Cardiac muscle cell (in vitro differentiated cells and primary cell): ENCODE results near the gene ERICH6. TPM values are rescaled to one million over a fixed set of nuclear protein-coding genes. Genes with fewer than 3 reads are reported as not detected.
A peak's percentile ranks its signal among the peaks of the same experiment; 100 is the strongest.

Experiments used
- DNase-seq, 2 donors: peaks; one replicate each; pipeline versions ENCODE4 v3.0.0 to v3.0.0-alpha.2; 2010 to 2017; ENCODE audit warnings: low read depth in 1 of 2, low spot score in 1 of 2
- H3K27ac ChIP-seq: fragments of 200-600 bp; sonication (generic); 2 replicates; pipeline ENCODE4 v1.5.1; 2016
- H3K27me3 ChIP-seq: fragments of 200-600 bp; sonication (generic); 2 replicates; pipeline ENCODE4 v1.6.0; 2016; ENCODE audit warnings: control low read depth
- H3K36me3 ChIP-seq: fragments of 200-600 bp; sonication (generic); 2 replicates; pipeline ENCODE4 v1.5.1; 2016; ENCODE audit warnings: control low read depth
- H3K4me1 ChIP-seq: fragments of 200-600 bp; sonication (generic); 2 replicates; pipeline ENCODE4 v1.8.1; 2017; ENCODE audit warnings: low read depth, mild to moderate bottlenecking, mixed run types
- H3K4me3 ChIP-seq: fragments of 200-600 bp; sonication (generic); 2 replicates; pipeline ENCODE4 v1.5.1; 2016; ENCODE audit warnings: mild to moderate bottlenecking
- H3K9me3 ChIP-seq: fragments of 200-600 bp; sonication (generic); 2 replicates; pipeline ENCODE4 v1.5.1; 2017; ENCODE audit warnings: low read depth, mild to moderate bottlenecking, control low read depth
- CTCF ChIP-seq: IDR thresholded peaks from 2 replicates; pipeline ENCODE4 v1.5.1; 2012; ENCODE audit warnings: low read depth, mild to moderate bottlenecking, low read length
- polyA plus RNA-seq: library from polyadenylated mRNA; unstranded; fragments of >200 nt; fragmentation: Nextera tagmentation; extraction: Ambion mirVana; gene quantifications from 2 replicates; pipeline ENCODE4 v1.2.1, GENCODE V29; 2016
- total RNA-seq: library from RNA; depleted of rRNA; stranded (reverse); fragments of >200 nt; gene quantifications from 2 replicates; pipeline ENCODE4 v1.2.3, GENCODE V29; 2016

Gene ERICH6
- total and polyA plus RNA-seq, 2 experiments from 2014 or later = 0.44 TPM; not detected in 1

GRCh38 chr3:150710097-150710496 is 6.4 kb upstream of the ERICH6 start:
- no peaks in the 10 kb centered on the region for H3K27me3 ChIP-seq
- DNase-seq = no peak

GRCh38 chr3:150703299-150703755 is 393 bp downstream of the ERICH6 start:
- H3K4me1 ChIP-seq = no peaks in the 10 kb centered on the region
- TF ChIP-seq CTCF = no peak
- H3K36me3 ChIP-seq = no peaks in the 10 kb centered on the region
- peak in 1 of 2 donors; percentile 4 for DNase-seq
- no peak overlapping the region for H3K27ac ChIP-seq
- no peaks in the 10 kb centered on the region for H3K27me3 ChIP-seq
- peak overlapping the region; percentile 62 for H3K4me3 ChIP-seq
- no peaks in the 10 kb centered on the region for H3K9me3 ChIP-seq

More at GRCh38 chr3:150710097-150710496, 6.4 kb upstream of the ERICH6 start:
- no peaks in the 10 kb centered on the region for H3K36me3 ChIP-seq
- H3K4me3 ChIP-seq = no peak overlapping the region
- no peak for TF ChIP-seq CTCF
- no peaks in the 10 kb centered on the region for H3K4me1 ChIP-seq
- H3K9me3 ChIP-seq = no peaks in the 10 kb centered on the region
- no peak overlapping the region for H3K27ac ChIP-seq

GRCh38 chr3:150699068-150699639 is 4.6 kb downstream of the ERICH6 start:
- H3K36me3 ChIP-seq = no peaks in the 10 kb centered on the region
- H3K27me3 ChIP-seq = no peaks in the 10 kb centered on the region
- no peak overlapping the region for H3K27ac ChIP-seq
- no peak overlapping the region for H3K4me3 ChIP-seq
- no peaks in the 10 kb centered on the region for H3K9me3 ChIP-seq
- no peak for TF ChIP-seq CTCF
- H3K4me1 ChIP-seq = no peaks in the 10 kb centered on the region
- DNase-seq = peak in 1 of 2 donors; percentile 43

GRCh38 chr3:150697646-150698045 is 6.1 kb downstream of the ERICH6 start:
- TF ChIP-seq CTCF = no peak
- no peak overlapping the region for H3K27ac ChIP-seq
- no peak overlapping the region for H3K4me3 ChIP-seq
- DNase-seq = no peak
- H3K9me3 ChIP-seq = no peaks in the 10 kb centered on the region
- H3K27me3 ChIP-seq = no peaks in the 10 kb centered on the region
- H3K36me3 ChIP-seq = no peaks in the 10 kb centered on the region
- H3K4me1 ChIP-seq = no peaks in the 10 kb centered on the region

GRCh38 chr3:150691414-150692040 is 12.2 kb downstream of the ERICH6 start:
- no peaks in the 10 kb centered on the region for H3K9me3 ChIP-seq
- H3K27ac ChIP-seq = no peak overlapping the region
- no peaks in the 10 kb centered on the region for H3K27me3 ChIP-seq
- no peaks in the 10 kb centered on the region for H3K36me3 ChIP-seq
- H3K4me3 ChIP-seq = no peak overlapping the region
- H3K4me1 ChIP-seq = no peaks in the 10 kb centered on the region
- TF ChIP-seq CTCF = no peak
- no peak for DNase-seq
